HEK293 (cell line): ENCODE results near the gene TTL.

ENCODE experiments used
- CTCF ChIA-PET: fragments of 350-600 bp; formaldehyde crosslinking; extraction: SDS; loops from one replicate; lab custom pipeline; 2021; ENCODE audit warnings: antibody characterized with exemption; lab: Yijun Ruan, JAX
- POLR2A ChIA-PET: fragments of 300-600 bp; formaldehyde crosslinking; extraction: SDS; loops from one replicate; lab custom pipeline; 2020; ENCODE audit warnings: antibody characterized with exemption, inconsistent platforms; lab: Yijun Ruan, JAX
- H3K27ac ChIP-seq: fragments of 200-500 bp; sonication (Bioruptor generic); 2 replicates; pipeline ENCODE4 v1.5.1; 2014; ENCODE audit warnings: low read depth, low read length, control low read depth, inconsistent platforms; ENCODE audit errors: extremely low read depth
- H3K36me3 ChIP-seq, 2 experiments: fragments of 200-500 bp in 1 of 2; sonication (Bioruptor generic) in 1 of 2; 1 replicate in 1 of 2; 2 replicates in 1 of 2; pipeline ENCODE4 v1.5.1; 2014 to 2017; ENCODE audit warnings: inconsistent platforms in 2 of 2, low read length in 2 of 2; ENCODE audit not compliant: control insufficient read depth in 2 of 2, insufficient read depth in 1 of 2
- H3K4me1 ChIP-seq: fragments of 200-500 bp; sonication (Bioruptor generic); 2 replicates; pipeline ENCODE4 v1.5.1; 2014; ENCODE audit warnings: mild to moderate bottlenecking, low read length, inconsistent platforms; ENCODE audit not compliant: control insufficient read depth, insufficient read depth
- H3K4me3 ChIP-seq: 2 replicates; pipeline ENCODE4 v1.5.1; 2011; ENCODE audit warnings: low read depth, mild to moderate bottlenecking, control low read depth, low read length, moderate library complexity
- H3K9me3 ChIP-seq: fragments of 200-500 bp; sonication (Bioruptor generic); 2 replicates; pipeline ENCODE4 v1.5.1; 2014; ENCODE audit warnings: low read depth, low read length, inconsistent platforms; ENCODE audit not compliant: control insufficient read depth, insufficient read depth
- MEIS1 ChIP-seq: sonication (generic); formaldehyde crosslinking; IDR thresholded peaks from 2 replicates; pipeline ENCODE4 v1.8.1; 2022; ENCODE audit warnings: missing genetic modification reagents, mild to moderate bottlenecking, borderline replicate concordance
- MZF1 ChIP-seq: fragments of 450-650 bp; formaldehyde crosslinking; IDR thresholded peaks from 2 replicates; pipeline ENCODE4 v1.5.1; 2017; ENCODE audit warnings: missing biosample characterization, missing genetic modification characterization, borderline replicate concordance
- TCF7L2 ChIP-seq: IDR thresholded peaks from 2 replicates; pipeline ENCODE4 v1.6.1; 2011; ENCODE audit warnings: low read depth, mild to moderate bottlenecking, inconsistent platforms, low read length, moderate library complexity, borderline replicate concordance
- ZBTB11 ChIP-seq: fragments of 450-650 bp; formaldehyde crosslinking; conservative IDR thresholded peaks from 2 replicates; pipeline ENCODE4 v1.5.1; 2016; ENCODE audit warnings: low read depth, missing biosample characterization, missing genetic modification characterization
- ZFP3 ChIP-seq: fragments of 450-650 bp; formaldehyde crosslinking; IDR thresholded peaks from 2 replicates; pipeline ENCODE4 v1.5.1; 2016; ENCODE audit warnings: low read depth, missing biosample characterization, missing genetic modification characterization
- ZFP69B ChIP-seq: fragments of 450-650 bp; formaldehyde crosslinking; IDR thresholded peaks from 2 replicates; pipeline ENCODE4 v1.5.1; 2016; ENCODE audit warnings: missing biosample characterization, missing genetic modification characterization
- ZNF175 ChIP-seq: fragments of 450-650 bp; formaldehyde crosslinking; IDR thresholded peaks from 2 replicates; pipeline ENCODE4 v1.5.1; 2016; ENCODE audit warnings: missing biosample characterization, missing genetic modification characterization
- ZNF280C ChIP-seq: fragments of 450-650 bp; formaldehyde crosslinking; IDR thresholded peaks from 2 replicates; pipeline ENCODE4 v1.5.1; 2016; ENCODE audit warnings: missing biosample characterization, missing genetic modification characterization
- ZNF292 ChIP-seq: fragments of 450-650 bp; formaldehyde crosslinking; IDR thresholded peaks from 2 replicates; pipeline ENCODE4 v1.5.1; 2016; ENCODE audit warnings: low read depth, missing biosample characterization, missing genetic modification characterization, borderline replicate concordance
- ZNF558 ChIP-seq: fragments of 450-650 bp; formaldehyde crosslinking; IDR thresholded peaks from 2 replicates; pipeline ENCODE4 v1.5.1; 2016; ENCODE audit warnings: missing biosample characterization, missing genetic modification characterization
- ZNF561 ChIP-seq: fragments of 450-650 bp; IDR thresholded peaks from 2 replicates; pipeline ENCODE4 v1.5.1; 2018; ENCODE audit warnings: missing biosample characterization, missing genetic modification characterization, borderline replicate concordance
- TF ChIP-seq, protein P1 (sequence below): IDR thresholded peaks from 2 replicates; pipeline ENCODE4 v1.6.1; 2011; ENCODE audit warnings: mild to moderate bottlenecking, low read depth, low read length, borderline replicate concordance
- TF ChIP-seq, protein P2 (sequence below): fragments of 450-650 bp; formaldehyde crosslinking; IDR thresholded peaks from 2 replicates; pipeline ENCODE4 v1.5.1; 2016; ENCODE audit warnings: missing biosample characterization, missing genetic modification characterization
- TF ChIP-seq, protein P3 (sequence below): fragments of 450-650 bp; formaldehyde crosslinking; IDR thresholded peaks from 2 replicates; pipeline ENCODE4 v1.5.1; 2016; ENCODE audit warnings: missing biosample characterization, missing genetic modification characterization
- TF ChIP-seq, protein P4 (sequence below): fragments of 450-650 bp; formaldehyde crosslinking; IDR thresholded peaks from 2 replicates; pipeline ENCODE4 v1.5.1; 2016; ENCODE audit warnings: missing biosample characterization, missing genetic modification characterization
- TF ChIP-seq, protein P5 (sequence below): fragments of 450-650 bp; formaldehyde crosslinking; IDR thresholded peaks from 2 replicates; pipeline ENCODE4 v1.5.1; 2016; ENCODE audit warnings: missing biosample characterization, missing genetic modification characterization, low read depth
- TF ChIP-seq, protein P6 (sequence below): fragments of 450-650 bp; formaldehyde crosslinking; IDR thresholded peaks from 2 replicates; pipeline ENCODE4 v1.5.1; 2017; ENCODE audit warnings: missing biosample characterization, missing genetic modification characterization

The TTL gene

GRCh38 chr2:112518807-112519206, 36.9 kb downstream of the TTL start:
- Histone ChIP-seq H3K4me1 (no peaks in the 10 kb centered on the region), H3K9me3 (no peaks in the 10 kb centered on the region), H3K4me3 (no peak overlapping the region), H3K27ac (no peak overlapping the region), H3K36me3 (peaks cover 21 to 71% of the 10 kb centered on the region in 2 experiments)
- TF ChIP-seq ZBTB11 = no peak
- ChIA-PET CTCF (interaction anchor here (0.6 kb wide), 1 partner anchor 59 kb away, joined by 3 read pairs; no protein-coding TSS in a partner anchor), POLR2A (no interaction called here)

- no peaks in the 10 kb centered on the region for H3K9me3 ChIP-seq
- no peaks in the 10 kb centered on the region for H3K4me1 ChIP-seq
- peaks cover 17 to 64% of the 10 kb centered on the region in 2 experiments for H3K36me3 ChIP-seq
- H3K4me3 ChIP-seq = no peak overlapping the region
- ChIA-PET POLR2A (no interaction called here), CTCF (no interaction called here)
- H3K27ac ChIP-seq = no peak overlapping the region
- TF ChIP-seq, protein P1, sequence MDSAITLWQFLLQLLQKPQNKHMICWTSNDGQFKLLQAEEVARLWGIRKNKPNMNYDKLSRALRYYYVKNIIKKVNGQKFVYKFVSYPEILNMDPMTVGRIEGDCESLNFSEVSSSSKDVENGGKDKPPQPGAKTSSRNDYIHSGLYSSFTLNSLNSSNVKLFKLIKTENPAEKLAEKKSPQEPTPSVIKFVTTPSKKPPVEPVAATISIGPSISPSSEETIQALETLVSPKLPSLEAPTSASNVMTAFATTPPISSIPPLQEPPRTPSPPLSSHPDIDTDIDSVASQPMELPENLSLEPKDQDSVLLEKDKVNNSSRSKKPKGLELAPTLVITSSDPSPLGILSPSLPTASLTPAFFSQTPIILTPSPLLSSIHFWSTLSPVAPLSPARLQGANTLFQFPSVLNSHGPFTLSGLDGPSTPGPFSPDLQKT = no peak
- TF ChIP-seq ZFP3 (no peak), ZNF175 (tag by site-specific recombination) (no peak), ZNF561 (tag by site-specific recombination) (no peak), MZF1 (tag by site-specific recombination) (no peak), ZNF292 (tag by site-specific recombination) (no peak), ZNF558 (tag by site-specific recombination) (no peak), ZFP69B (tag by site-specific recombination) (no peak), MEIS1 (CRISPR knock-in tag) (no peak), TCF7L2 (no peak), ZNF280C (no peak)
- TF ChIP-seq, protein P2, sequence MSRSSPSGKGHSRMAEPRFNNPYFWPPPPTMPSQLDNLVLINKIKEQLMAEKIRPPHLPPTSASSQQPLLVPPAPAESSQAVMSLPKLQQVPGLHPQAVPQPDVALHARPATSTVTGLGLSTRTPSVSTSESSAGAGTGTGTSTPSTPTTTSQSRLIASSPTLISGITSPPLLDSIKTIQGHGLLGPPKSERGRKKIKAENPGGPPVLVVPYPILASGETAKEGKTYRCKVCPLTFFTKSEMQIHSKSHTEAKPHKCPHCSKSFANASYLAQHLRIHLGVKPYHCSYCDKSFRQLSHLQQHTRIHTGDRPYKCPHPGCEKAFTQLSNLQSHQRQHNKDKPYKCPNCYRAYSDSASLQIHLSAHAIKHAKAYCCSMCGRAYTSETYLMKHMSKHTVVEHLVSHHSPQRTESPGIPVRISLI = no peak
- TF ChIP-seq, protein P3, sequence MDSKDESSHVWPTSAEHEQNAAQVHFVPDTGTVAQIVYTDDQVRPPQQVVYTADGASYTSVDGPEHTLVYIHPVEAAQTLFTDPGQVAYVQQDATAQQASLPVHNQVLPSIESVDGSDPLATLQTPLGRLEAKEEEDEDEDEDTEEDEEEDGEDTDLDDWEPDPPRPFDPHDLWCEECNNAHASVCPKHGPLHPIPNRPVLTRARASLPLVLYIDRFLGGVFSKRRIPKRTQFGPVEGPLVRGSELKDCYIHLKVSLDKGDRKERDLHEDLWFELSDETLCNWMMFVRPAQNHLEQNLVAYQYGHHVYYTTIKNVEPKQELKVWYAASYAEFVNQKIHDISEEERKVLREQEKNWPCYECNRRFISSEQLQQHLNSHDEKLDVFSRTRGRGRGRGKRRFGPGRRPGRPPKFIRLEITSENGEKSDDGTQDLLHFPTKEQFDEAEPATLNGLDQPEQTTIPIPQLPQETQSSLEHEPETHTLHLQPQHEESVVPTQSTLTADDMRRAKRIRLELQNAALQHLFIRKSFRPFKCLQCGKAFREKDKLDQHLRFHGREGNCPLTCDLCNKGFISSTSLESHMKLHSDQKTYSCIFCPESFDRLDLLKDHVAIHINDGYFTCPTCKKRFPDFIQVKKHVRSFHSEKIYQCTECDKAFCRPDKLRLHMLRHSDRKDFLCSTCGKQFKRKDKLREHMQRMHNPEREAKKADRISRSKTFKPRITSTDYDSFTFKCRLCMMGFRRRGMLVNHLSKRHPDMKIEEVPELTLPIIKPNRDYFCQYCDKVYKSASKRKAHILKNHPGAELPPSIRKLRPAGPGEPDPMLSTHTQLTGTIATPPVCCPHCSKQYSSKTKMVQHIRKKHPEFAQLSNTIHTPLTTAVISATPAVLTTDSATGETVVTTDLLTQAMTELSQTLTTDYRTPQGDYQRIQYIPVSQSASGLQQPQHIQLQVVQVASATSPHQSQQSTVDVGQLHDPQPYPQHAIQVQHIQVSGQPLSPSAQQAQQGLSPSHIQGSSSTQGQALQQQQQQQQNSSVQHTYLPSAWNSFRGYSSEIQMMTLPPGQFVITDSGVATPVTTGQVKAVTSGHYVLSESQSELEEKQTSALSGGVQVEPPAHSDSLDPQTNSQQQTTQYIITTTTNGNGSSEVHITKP = no peak
- TF ChIP-seq, protein P4, sequence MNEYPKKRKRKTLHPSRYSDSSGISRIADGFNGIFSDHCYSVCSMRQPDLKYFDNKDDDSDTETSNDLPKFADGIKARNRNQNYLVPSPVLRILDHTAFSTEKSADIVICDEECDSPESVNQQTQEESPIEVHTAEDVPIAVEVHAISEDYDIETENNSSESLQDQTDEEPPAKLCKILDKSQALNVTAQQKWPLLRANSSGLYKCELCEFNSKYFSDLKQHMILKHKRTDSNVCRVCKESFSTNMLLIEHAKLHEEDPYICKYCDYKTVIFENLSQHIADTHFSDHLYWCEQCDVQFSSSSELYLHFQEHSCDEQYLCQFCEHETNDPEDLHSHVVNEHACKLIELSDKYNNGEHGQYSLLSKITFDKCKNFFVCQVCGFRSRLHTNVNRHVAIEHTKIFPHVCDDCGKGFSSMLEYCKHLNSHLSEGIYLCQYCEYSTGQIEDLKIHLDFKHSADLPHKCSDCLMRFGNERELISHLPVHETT (tag by site-specific recombination) = no peak
- TF ChIP-seq, protein P5, sequence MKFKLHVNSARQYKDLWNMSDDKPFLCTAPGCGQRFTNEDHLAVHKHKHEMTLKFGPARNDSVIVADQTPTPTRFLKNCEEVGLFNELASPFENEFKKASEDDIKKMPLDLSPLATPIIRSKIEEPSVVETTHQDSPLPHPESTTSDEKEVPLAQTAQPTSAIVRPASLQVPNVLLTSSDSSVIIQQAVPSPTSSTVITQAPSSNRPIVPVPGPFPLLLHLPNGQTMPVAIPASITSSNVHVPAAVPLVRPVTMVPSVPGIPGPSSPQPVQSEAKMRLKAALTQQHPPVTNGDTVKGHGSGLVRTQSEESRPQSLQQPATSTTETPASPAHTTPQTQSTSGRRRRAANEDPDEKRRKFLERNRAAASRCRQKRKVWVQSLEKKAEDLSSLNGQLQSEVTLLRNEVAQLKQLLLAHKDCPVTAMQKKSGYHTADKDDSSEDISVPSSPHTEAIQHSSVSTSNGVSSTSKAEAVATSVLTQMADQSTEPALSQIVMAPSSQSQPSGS (tag by site-specific recombination) = no peak
- TF ChIP-seq, protein P6, sequence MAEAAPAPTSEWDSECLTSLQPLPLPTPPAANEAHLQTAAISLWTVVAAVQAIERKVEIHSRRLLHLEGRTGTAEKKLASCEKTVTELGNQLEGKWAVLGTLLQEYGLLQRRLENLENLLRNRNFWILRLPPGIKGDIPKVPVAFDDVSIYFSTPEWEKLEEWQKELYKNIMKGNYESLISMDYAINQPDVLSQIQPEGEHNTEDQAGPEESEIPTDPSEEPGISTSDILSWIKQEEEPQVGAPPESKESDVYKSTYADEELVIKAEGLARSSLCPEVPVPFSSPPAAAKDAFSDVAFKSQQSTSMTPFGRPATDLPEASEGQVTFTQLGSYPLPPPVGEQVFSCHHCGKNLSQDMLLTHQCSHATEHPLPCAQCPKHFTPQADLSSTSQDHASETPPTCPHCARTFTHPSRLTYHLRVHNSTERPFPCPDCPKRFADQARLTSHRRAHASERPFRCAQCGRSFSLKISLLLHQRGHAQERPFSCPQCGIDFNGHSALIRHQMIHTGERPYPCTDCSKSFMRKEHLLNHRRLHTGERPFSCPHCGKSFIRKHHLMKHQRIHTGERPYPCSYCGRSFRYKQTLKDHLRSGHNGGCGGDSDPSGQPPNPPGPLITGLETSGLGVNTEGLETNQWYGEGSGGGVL = no peak
These were observed 37.5 kb downstream of the TTL start for GRCh38 chr2:112519506-112519905.
